ENCODE data around the gene CA5B. TPM values are rescaled to one million over a fixed set of nuclear protein-coding genes. Genes with fewer than 3 reads are reported as not detected.
"Not testable (repeated sequence)": the region's sequence is repeated elsewhere in the genome, so short reads cannot be mapped to it uniquely, and the experiment has no call there.

Gene CA5B, protein sequence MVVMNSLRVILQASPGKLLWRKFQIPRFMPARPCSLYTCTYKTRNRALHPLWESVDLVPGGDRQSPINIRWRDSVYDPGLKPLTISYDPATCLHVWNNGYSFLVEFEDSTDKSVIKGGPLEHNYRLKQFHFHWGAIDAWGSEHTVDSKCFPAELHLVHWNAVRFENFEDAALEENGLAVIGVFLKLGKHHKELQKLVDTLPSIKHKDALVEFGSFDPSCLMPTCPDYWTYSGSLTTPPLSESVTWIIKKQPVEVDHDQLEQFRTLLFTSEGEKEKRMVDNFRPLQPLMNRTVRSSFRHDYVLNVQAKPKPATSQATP
- polyA plus RNA-seq = 10 to 100 TPM in 1 of 3 donors, 1 to 10 TPM in 2; 1.8 to 11.2 (median 7.4) TPM

GRCh38 chrX:15737959-15738902, at the start of gene CA5B:
Gene CA5B (plus strand): TSS chrX:15738270. CDS start chrX:15750024, 11,754 bp downstream.
- WGBS, 3 donors = 4 to 11% (median 5%) methylated on average over 39 to 55 of the region's 55 CpGs
- no peak within 1 kb of the TSS for H3K27ac ChIP-seq (ENCODE audit: low read depth, low read length)

DNA sequence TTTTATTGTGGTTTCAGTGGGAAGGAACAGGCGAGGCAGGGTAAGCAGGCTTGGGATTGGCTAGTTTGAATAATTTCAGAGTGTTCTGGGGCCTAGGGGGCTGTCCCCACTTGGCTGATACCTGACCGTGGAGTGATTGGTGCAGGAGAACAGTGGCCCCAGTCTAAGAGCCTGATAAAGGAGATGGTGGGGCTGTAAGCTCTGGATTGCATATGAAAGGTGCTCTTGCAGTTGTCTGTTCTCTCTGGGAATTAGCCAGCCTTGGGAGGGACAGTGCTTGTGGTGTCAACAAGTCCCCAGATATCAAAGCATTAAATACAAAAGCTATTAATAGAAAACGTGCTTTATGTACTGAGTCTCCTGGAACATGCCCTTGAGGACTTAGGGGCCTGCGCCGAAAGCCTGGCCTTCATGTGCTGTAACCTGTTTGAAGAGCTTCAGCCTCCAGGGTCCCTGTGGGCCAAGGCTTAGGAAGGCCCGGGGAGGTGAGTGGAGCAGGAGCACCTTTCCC, 43.1 kb upstream of the CA5B start:
- 41 to 88% (median 81%) methylated on average over 6 of the region's 6 CpGs for WGBS, 3 donors
- H3K27ac ChIP-seq (ENCODE audit: low read depth, low read length) = no peak overlapping the region

- no peak overlapping the region for H3K27ac ChIP-seq (ENCODE audit: low read depth, low read length)
- 81 to 96% (median 95%) methylated on average over 3 of the region's 3 CpGs for WGBS, 3 donors
Observed at GRCh38 chrX:15696516-15696915, 41.6 kb upstream of the CA5B start.

DNA sequence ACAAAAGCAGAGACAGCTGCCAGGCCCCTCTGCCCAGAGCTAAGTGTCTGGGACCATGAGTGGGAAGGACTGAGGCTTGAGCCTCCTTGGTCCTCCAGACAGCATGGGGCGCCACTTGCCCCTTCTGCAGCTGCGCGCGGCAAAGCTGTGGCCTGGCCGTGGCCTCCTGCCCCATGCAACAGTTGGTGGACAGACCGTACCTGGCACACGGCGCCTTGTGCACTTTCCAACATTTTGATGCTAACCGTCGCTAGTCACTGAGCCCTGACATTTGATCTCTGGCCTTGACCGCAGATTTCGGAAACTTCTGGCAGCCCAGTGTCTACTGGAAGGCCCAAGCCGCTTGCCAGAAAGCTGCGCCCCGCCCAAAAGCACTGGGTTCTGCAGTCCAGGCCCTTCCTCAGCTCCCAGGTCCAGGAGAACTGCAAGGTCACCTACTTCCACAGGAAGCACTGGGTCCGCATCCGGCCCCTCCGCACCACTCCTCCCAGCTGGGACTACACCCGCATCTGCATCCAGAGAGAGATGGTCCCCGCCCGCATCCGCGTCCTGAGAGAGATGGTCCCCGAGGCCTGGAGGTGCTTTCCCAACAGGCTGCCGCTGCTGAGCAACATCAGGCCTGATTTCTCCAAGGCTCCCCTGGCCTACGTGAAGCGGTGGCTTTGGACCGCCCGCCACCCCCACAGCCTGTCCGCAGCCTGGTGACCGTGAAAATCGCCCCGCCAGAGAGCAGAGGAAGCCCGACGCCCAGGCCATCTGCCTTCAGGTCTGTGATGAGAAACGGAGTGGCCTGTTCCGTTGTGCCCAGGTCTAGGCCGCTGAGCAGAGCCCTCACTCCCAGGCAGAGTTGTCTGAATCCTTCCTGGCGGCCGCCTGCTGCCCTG, 35.3 kb upstream of the CA5B start:
- no peak overlapping the region for H3K27ac ChIP-seq (ENCODE audit: low read depth, low read length)
- 96 to 98% (median 98%) methylated on average over 35 to 40 of the region's 40 CpGs for WGBS, 3 donors

GRCh38 chrX:15703809-15704208, 34.3 kb upstream of the CA5B start:
- not testable (repeated sequence) for H3K27ac ChIP-seq (ENCODE audit: low read depth, low read length)
- WGBS, 3 donors = no CpG with 5 or more reads among the region's 5 CpGs

DNA sequence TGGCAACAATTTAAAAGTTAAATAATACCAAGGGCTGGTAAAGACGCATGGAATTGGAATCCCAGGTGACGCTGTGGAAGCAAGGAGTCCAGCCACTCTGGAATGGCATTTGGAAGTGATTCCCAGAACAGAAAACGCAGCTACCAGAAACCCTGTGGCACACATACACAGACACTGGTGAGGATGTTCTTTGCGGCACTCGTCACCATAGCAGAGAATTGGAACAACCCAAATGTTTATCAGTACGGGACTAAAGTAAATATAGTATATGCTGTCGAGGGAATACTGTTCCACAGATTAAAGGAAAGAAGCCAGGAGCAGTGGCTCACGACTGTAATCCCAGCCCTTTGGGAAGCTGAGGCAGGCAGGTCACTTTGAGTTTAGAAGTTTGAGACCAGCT, 33.8 kb upstream of the CA5B start:
- H3K27ac ChIP-seq (ENCODE audit: low read depth, low read length) = not testable (repeated sequence)
- WGBS, 3 donors = 81 to 98% (median 92%) methylated on average over 5 of the region's 8 CpGs

DNA sequence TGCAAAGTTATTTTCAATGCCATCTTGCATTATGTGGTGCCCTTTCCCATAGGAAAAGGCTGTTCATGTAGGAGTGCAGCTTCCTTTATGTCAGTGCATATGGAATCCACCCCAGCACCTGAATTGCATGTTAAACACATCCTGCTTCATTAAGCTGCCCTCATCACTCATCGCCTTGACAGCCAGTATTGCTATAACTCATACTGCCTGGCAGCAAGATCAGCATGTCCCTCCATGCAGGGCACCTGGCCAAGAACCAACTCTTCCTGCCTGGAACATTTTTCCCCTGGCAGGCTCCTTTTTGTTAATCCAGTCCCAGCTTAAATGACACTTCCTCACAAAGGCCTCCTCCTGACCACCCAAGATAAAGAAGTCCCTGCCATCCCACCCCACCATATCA, 23.5 kb upstream of the CA5B start:
- no peak overlapping the region for H3K27ac ChIP-seq (ENCODE audit: low read depth, low read length)
- 79 to 90% (median 89%) methylated on average over 1 of the region's 1 CpG for WGBS, 3 donors

DNA sequence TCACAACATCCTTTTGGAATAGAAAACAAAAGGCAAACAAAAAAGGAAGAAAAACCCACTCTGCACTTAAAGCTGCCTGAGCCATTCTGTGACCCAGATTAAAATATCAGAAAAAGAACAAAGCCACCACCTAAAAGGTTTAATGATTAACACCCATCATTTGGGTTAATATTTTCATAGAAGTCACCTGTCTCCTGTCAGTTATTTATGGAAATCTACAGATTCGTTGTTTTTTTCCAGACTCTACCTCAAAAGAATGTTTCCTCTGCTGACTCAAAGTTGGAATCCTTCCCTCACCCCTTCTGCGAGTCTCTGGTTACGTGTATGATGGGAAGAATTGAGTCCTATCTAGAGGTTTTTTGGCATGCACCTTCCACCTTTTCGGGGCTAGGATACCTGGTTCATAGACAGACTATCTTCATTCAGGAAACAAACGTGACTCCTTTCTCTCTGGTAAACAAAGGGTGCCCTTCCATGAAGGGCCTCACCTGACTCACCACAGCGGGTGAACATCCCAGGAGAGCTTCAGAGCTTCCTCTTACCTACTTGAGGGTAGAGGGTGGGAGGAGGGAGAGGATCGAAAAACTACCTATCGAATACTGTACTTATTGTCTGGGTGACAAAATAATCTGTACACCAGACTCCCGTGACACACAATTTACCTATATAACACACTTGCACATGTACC, 19.6 kb upstream of the CA5B start:
- H3K27ac ChIP-seq (ENCODE audit: low read depth, low read length) = no peak overlapping the region
- 44 to 88% (median 83%) methylated on average over 9 of the region's 9 CpGs for whole genome bisulfite sequencing, 3 donors

- H3K27ac ChIP-seq (ENCODE audit: low read depth, low read length) = no peak overlapping the region
- 80 to 93% (median 82%) methylated on average over 4 of the region's 4 CpGs for WGBS, 3 donors
Observed at GRCh38 chrX:15719324-15719968, 18.6 kb upstream of the CA5B start.

DNA sequence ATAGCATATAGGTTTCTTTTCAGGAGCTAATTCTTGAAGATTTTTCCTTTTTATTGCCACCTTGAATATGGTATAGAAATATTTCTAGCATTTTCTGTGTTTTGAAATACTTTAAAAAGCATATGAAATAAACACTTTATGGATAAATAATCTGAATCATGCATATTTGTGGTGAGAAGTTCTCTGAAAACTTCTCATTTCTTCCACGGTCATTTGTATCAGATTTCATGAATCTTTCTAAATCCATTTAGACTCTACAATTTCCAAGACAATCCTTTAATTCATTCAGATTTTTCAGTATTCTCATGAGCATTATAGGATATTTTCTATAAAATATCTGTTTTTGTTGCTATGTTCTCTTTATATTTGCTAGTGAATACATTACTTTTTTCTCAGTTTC, 16.2 kb upstream of the CA5B start:
- H3K27ac ChIP-seq (ENCODE audit: low read depth, low read length) = no peak overlapping the region
- WGBS, 3 donors = 0 to 95% (median 45%) methylated on average over 1 of the region's 1 CpG

DNA sequence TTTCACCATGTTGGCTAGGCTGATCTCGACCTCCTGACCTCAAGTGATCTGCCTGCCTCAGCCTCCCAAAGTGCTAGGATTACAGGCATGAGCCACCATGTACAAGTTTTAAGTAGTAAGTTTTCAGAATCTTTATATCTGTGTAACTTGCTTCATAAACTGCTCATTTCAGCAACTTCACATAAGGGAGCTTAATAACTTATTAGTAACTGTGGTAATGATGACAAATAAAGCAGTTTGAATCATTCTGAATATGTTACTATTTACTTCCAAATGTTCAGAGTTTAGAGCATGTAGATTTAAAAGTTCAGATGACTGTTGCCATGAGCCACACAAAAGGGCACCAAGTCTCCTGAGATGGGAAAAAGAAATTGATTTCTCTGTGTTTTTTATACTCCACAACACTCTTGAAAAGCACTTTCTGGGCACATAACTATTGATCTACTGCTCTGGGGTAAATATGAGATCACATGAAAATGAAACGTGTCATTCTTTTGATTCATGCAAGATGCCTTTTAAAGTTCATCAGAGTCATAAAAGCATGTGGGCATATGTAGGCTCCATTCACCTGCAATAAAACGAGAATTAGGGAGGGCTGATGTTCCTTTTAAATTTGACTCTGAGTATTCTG, 14.1 kb upstream of the CA5B start:
- 83 to 94% (median 92%) methylated on average over 3 of the region's 3 CpGs for WGBS, 3 donors
- no peak overlapping the region for H3K27ac ChIP-seq (ENCODE audit: low read depth, low read length)

GRCh38 chrX:15724911-15725310, 13.2 kb upstream of the CA5B start:
- 95 to 98% (median 97%) methylated on average over 2 of the region's 2 CpGs for WGBS, 3 donors
- no peak overlapping the region for H3K27ac ChIP-seq (ENCODE audit: low read depth, low read length)

DNA sequence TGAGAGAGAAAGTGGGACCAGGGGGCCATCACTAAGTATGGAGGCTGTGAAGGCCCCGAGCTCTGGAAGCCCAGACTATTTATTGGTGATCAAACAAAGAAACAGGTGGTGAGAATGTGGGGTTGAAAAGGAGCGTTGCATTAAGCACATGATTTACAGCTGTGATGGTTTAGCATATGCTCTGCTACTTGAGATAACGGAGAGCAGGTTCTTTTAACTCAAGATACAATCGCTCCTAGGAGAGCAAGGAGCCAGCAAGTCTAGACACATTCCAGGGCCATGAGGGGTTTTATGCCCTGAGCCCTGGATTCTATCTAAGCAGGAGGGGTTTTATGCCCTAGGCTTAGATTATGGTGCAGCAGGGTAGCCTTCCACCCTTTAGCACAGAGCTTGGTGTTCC, 6.7 kb upstream of the CA5B start:
- 87 to 94% (median 91%) methylated on average over 4 of the region's 4 CpGs for WGBS, 3 donors

DNA sequence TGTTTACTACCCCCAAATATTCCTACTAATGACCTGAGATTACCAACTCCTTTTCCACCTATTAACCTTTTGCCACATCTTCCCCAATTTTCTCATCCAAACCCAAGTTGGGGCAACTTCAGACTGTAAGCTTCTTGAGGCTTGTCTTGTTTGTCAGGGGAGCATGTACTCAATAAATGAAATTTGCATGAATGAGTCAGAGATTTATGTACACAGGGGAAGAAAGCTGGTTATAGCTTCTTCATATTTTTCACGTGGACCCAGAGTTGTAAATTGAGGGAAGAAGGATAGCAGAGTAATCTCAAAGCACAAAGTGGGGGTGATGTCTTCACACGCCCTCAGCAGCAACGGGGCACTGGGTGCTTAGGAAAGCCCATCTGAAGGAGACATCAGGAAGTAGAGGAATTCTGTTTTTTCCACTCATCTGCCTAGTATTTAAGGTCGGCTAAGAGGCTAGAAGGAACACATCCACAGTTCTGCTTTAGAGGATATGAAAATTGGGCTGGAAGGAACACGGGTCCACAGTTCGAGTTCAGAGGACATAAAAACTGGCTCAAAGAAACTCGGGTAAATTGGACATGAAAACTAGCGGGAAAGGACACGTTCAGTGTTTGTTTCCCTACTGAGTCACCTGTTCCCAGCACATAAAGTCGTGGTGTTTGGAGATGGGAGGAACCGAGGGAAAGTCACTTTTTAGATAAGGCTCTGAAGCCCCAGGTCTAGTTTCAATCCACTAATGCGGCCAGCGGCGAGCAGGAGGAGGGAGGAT, 696 bp upstream of the CA5B start:
- 13 to 25% (median 18%) methylated on average over 14 of the region's 14 CpGs for WGBS, 3 donors
- no peak overlapping the region for H3K27ac ChIP-seq (ENCODE audit: low read depth, low read length)

More for the DNA sequence above, 6.7 kb upstream of the CA5B start:
- not testable (repeated sequence) for H3K27ac ChIP-seq (ENCODE audit: low read depth, low read length)

- 85 to 91% (median 90%) methylated on average over 3 of the region's 3 CpGs for WGBS, 3 donors
- H3K27ac ChIP-seq (ENCODE audit: low read depth, low read length) = no peak overlapping the region
Observed at GRCh38 chrX:15739886-15740285, 1.8 kb downstream of the CA5B start.

- no peak overlapping the region for H3K27ac ChIP-seq (ENCODE audit: low read depth, low read length)
- 64 to 89% (median 84%) methylated on average over 7 to 9 of the region's 9 CpGs for WGBS, 3 donors
Observed at GRCh38 chrX:15744181-15744867, 6.3 kb downstream of the CA5B start.

Measured in adipose tissue (tissue), 3 donors.